ENCODE results near the gene MEX3D.

GRCh38 chr19:1571358-1571757 lies 3.2 kb upstream of the MEX3D start:
- TF ChIP-seq CTCF (IDR thresholded peaks at IDR 0.05 in 2 of 3, conservative IDR thresholded peaks at IDR 0.05 in 1 of 3; ENCODE audit: borderline replicate concordance in 1 of 3, insufficient read depth in 1 of 3, low read depth in 2 of 3, low read length in 2 of 3): no peak
- TF ChIP-seq REST (IDR thresholded peaks at IDR 0.05; ENCODE audit: low read depth): no peak
- TF ChIP-seq POLR2AphosphoS5 (IDR thresholded peaks at IDR 0.05; ENCODE audit: low read depth, low read length): no peak
- TF ChIP-seq ELF1 (IDR thresholded peaks at IDR 0.05; ENCODE audit: borderline replicate concordance, low read depth): no peak
- no peak for TF ChIP-seq SIN3A (IDR thresholded peaks at IDR 0.05; ENCODE audit: low read depth)
- no peak for TF ChIP-seq YY1 (IDR thresholded peaks at IDR 0.05; ENCODE audit: extremely low read depth, insufficient replicate concordance, low read depth, low read length)
- TF ChIP-seq POLR2A (IDR thresholded peaks at IDR 0.05; ENCODE audit: borderline replicate concordance, extremely low read depth, insufficient read depth, insufficient read length): no peak

All from HCT116 (cell line).